ENCODE results near the gene INTS1. TPM values are rescaled to one million over a fixed set of nuclear protein-coding genes. Genes with fewer than 3 reads are reported as not detected.

INTS1 gene
- total RNA-seq, 4 donors from 2014 or later, result 45.7 to 96.5 (median 75.8) TPM

DNA sequence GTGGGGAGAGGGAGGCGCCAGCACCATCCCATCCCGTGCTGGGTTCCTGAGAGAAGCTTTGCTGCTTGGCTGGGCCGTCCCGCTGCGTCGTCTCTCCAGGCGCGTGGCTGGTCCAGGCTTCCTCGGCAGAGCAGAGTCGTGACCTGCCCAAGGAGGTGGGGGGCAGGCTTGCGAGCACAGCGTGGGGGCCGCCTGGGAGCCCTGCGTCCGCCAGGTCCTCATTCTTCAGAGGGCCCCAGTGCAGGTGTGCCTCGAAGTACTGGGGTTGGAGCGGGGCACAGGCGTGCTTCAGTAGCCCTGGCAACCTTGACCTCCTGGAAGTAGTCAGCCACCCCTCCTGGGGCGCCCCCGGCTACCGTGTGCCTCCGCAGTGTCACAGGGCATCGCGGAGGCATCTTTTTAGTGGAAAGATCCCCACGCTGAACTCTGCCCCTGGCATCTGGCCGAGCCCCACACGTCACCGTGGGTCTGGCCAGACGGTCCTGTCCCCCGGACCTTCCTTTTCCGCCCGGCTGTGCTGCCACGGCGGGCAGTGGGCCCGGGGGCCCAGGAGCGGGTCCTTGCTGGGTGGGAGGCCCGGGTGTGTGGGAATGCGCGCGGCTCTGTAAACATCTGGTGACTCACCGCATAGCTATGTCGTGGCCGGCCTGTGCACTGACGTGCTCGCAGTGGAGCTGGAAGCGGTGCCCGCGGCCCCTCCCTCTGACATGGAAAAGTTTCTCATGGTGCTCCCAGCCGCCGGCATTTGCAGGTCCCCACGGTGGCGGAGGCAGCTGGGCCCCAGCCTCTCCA, 32.8 kb upstream of the INTS1 start:
- Histone ChIP-seq H3K27me3 (no peaks in the 10 kb centered on the region), H3K4me1 (peaks cover 66% of the 10 kb centered on the region), H3K9me3 (no peaks in the 10 kb centered on the region), H3K4me3 (peak overlapping the region; percentile 56), H3K27ac (peak overlapping the region; percentile 92), H3K36me3 (peaks cover 36% of the 10 kb centered on the region)
- TF ChIP-seq EP300 (IDR thresholded peaks at IDR 0.05) (peak; percentile 47), POLR2AphosphoS5 (IDR thresholded peaks at IDR 0.05) (peak in 2 of 3 donors; percentile 84 to 89), POLR2A (IDR thresholded peaks at IDR 0.05) (peak in 1 of 2 donors; percentile 55)
- TF ChIP-seq, protein P1, sequence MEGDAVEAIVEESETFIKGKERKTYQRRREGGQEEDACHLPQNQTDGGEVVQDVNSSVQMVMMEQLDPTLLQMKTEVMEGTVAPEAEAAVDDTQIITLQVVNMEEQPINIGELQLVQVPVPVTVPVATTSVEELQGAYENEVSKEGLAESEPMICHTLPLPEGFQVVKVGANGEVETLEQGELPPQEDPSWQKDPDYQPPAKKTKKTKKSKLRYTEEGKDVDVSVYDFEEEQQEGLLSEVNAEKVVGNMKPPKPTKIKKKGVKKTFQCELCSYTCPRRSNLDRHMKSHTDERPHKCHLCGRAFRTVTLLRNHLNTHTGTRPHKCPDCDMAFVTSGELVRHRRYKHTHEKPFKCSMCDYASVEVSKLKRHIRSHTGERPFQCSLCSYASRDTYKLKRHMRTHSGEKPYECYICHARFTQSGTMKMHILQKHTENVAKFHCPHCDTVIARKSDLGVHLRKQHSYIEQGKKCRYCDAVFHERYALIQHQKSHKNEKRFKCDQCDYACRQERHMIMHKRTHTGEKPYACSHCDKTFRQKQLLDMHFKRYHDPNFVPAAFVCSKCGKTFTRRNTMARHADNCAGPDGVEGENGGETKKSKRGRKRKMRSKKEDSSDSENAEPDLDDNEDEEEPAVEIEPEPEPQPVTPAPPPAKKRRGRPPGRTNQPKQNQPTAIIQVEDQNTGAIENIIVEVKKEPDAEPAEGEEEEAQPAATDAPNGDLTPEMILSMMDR (IDR thresholded peaks at IDR 0.05), result no peak
- 13% methylated on average over 10 of the region's 52 CpGs for WGBS
- peak; percentile 97 to 98 for DNase-seq (ENCODE audit: low spot score in 2 of 2)

DNA sequence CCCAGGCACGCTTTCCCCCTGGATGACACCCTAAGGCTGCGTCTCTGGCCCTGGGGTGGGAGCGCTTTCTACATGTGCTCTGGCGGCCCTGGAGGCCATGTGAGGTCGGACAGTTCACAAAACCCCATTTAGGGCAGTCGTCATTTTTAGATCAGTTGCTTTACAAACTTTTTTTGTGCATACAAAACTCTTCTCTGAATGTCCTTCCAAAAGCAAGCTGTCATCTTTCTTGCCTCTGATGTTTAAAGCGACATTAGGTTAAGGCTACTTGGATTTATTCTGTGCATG, 32.2 kb upstream of the INTS1 start:
- 51% methylated on average over 6 of the region's 7 CpGs for WGBS
- Histone ChIP-seq H3K4me3 (peak overlapping the region; percentile 56), H3K27ac (peak overlapping the region; percentile 92), H3K36me3 (peaks cover 31% of the 10 kb centered on the region), H3K4me1 (peaks cover 72% of the 10 kb centered on the region), H3K27me3 (no peaks in the 10 kb centered on the region), H3K9me3 (no peaks in the 10 kb centered on the region)
- DNase-seq (ENCODE audit: low spot score in 2 of 2), result no peak
- TF ChIP-seq POLR2A (IDR thresholded peaks at IDR 0.05) (no peak), EP300 (IDR thresholded peaks at IDR 0.05) (no peak), POLR2AphosphoS5 (IDR thresholded peaks at IDR 0.05) (no peak)
- TF ChIP-seq, protein P1 (IDR thresholded peaks at IDR 0.05), result no peak

DNA sequence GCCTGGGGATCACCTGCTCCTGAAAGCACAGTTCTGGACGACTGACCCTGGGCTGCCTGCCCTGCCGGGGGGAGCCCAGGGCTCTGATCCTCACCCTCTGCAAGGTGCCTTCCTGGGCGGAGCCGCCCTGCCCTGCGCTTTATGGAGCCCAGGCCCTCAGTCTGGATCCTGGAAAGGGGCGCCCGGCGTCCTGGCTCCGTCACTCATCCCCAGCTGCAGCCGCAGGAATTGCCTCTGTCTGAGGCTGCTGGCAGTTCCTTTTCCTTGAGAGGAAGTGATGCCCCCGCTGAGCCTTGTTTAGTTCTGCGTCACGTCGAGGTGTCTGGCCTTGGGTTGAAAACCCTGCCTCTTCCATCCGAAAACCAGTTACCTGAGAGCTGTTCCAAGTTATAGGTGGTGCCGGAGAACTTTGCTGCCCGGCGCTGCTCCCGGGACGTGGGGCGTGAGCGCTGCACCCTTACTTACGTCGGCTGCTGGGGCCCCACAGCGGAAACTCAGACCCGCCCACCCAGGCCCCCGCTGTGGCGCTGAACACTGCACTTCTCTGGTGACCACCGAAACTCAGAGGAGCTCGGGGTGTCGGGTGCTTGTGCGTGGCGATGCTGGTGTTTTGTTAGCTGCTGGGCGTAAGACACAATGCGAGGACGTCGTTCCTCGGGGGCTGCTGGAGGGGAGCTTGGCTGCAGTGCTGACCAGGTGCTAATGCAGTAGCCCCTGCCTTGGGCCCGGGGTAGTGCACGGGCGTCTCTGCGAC, 31.7 kb upstream of the INTS1 start:
- TF ChIP-seq EP300 (IDR thresholded peaks at IDR 0.05) (no peak), POLR2AphosphoS5 (IDR thresholded peaks at IDR 0.05) (no peak), POLR2A (IDR thresholded peaks at IDR 0.05) (no peak)
- TF ChIP-seq, protein P1 (IDR thresholded peaks at IDR 0.05), result no peak
- Histone ChIP-seq H3K36me3 (peaks cover 25% of the 10 kb centered on the region), H3K27ac (peak overlapping the region; percentile 92), H3K4me1 (peaks cover 76% of the 10 kb centered on the region), H3K9me3 (no peaks in the 10 kb centered on the region), H3K27me3 (no peaks in the 10 kb centered on the region), H3K4me3 (peak overlapping the region; percentile 56)
- WGBS, result 75% methylated on average over 6 of the region's 42 CpGs
- DNase-seq (ENCODE audit: low spot score in 2 of 2), result peak in 1 of 2 donors; percentile 68

DNA sequence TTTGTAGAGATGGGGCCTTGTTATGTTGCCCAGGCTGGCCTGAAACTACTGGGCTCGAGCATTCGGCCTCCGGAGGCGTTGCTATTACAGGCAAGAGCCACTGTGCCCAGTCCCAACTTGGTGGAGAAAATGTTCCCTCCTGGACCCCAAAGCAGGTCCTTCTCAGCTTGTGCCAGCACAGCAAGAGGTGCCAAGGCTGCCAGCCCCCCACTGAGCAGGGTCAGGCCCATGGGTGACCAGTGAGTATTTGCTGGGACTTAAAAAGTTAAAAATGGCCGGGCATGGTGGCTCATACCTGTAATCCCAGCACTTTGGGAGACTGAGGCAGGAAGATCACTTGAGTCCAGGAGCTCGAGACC, 30.9 kb upstream of the INTS1 start:
- H3K9me3 ChIP-seq, result no peaks in the 10 kb centered on the region
- no peak for TF ChIP-seq POLR2A (IDR thresholded peaks at IDR 0.05)
- TF ChIP-seq EP300 (IDR thresholded peaks at IDR 0.05), result no peak
- TF ChIP-seq POLR2AphosphoS5 (IDR thresholded peaks at IDR 0.05), result no peak
- TF ChIP-seq, protein P1 (IDR thresholded peaks at IDR 0.05), result no peak
- DNase-seq (ENCODE audit: low spot score in 2 of 2), result no peak
- peaks cover 17% of the 10 kb centered on the region for H3K36me3 ChIP-seq
- no peak overlapping the region for H3K27ac ChIP-seq
- H3K27me3 ChIP-seq, result no peaks in the 10 kb centered on the region
- H3K4me3 ChIP-seq, result no peak overlapping the region
- peaks cover 80% of the 10 kb centered on the region for H3K4me1 ChIP-seq
- 72% methylated on average over 5 of the region's 6 CpGs for WGBS
